ENCODE results near the gene KRT35. TPM values are rescaled to one million over a fixed set of nuclear protein-coding genes. Genes with fewer than 3 reads are reported as not detected.

KRT35 gene
- total and polyA plus RNA-seq, 12 donors, result not detected

GRCh38 chr17:41527063-41528023, 46.4 kb upstream of the KRT35 start:
- H3K9me3 ChIP-seq (replicated peaks in 1 of 3), result no peaks in the 10 kb centered on the region
- intact Hi-C loops (cut with DNase I), result no loop called here
- no peaks in the 10 kb centered on the region for H3K36me3 ChIP-seq (replicated peaks in 1 of 2)
- TF ChIP-seq, protein P1, sequence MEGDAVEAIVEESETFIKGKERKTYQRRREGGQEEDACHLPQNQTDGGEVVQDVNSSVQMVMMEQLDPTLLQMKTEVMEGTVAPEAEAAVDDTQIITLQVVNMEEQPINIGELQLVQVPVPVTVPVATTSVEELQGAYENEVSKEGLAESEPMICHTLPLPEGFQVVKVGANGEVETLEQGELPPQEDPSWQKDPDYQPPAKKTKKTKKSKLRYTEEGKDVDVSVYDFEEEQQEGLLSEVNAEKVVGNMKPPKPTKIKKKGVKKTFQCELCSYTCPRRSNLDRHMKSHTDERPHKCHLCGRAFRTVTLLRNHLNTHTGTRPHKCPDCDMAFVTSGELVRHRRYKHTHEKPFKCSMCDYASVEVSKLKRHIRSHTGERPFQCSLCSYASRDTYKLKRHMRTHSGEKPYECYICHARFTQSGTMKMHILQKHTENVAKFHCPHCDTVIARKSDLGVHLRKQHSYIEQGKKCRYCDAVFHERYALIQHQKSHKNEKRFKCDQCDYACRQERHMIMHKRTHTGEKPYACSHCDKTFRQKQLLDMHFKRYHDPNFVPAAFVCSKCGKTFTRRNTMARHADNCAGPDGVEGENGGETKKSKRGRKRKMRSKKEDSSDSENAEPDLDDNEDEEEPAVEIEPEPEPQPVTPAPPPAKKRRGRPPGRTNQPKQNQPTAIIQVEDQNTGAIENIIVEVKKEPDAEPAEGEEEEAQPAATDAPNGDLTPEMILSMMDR (IDR thresholded peaks at IDR 0.05), result no peak
- no peak for TF ChIP-seq POLR2A (IDR thresholded peaks at IDR 0.05)
- 13 to 23% (median 18%) methylated on average over 34 to 62 of the region's 62 CpGs for WGBS, 4 donors
- peaks cover 20% of the 10 kb centered on the region for H3K27me3 ChIP-seq
- peak in 1 of 7 donors; percentile 70 for DNase-seq
- peaks cover 5 to 25% of the 10 kb centered on the region in 2 donors for H3K4me1 ChIP-seq (replicated peaks in 1 of 2)
- H3K4me3 ChIP-seq, result peak overlapping the region in 1 of 4 donors; percentile 25
- H3K27ac ChIP-seq, result peak overlapping the region in 2 of 5 donors; percentile 45 to 82

- Histone ChIP-seq H3K9me3 (replicated peaks in 1 of 3) (no peaks in the 10 kb centered on the region), H3K4me3 (no peak overlapping the region), H3K4me1 (replicated peaks in 1 of 2) (peaks cover 0 to 8% of the 10 kb centered on the region in 2 donors), H3K27me3 (peaks cover 20% of the 10 kb centered on the region), H3K27ac (no peak overlapping the region), H3K36me3 (replicated peaks in 1 of 2) (no peaks in the 10 kb centered on the region)
- 91 to 95% (median 93%) methylated on average over 11 of the region's 11 CpGs; no CpG with 5 or more reads in 1 of the 4 donors for WGBS, 4 donors
- DNase-seq, result no peak
- intact Hi-C loops (cut with DNase I), result no loop called here
- TF ChIP-seq, protein P1 (IDR thresholded peaks at IDR 0.05), result no peak
- no peak for TF ChIP-seq POLR2A (IDR thresholded peaks at IDR 0.05)
Observed at GRCh38 chr17:41524261-41524660, 43.3 kb upstream of the KRT35 start.

GRCh38 chr17:41523787-41524186, 42.8 kb upstream of the KRT35 start:
- 78 to 83% (median 81%) methylated on average over 14 to 19 of the region's 19 CpGs for WGBS, 4 donors
- Histone ChIP-seq H3K27ac (no peak overlapping the region), H3K9me3 (replicated peaks in 1 of 3) (no peaks in the 10 kb centered on the region), H3K4me3 (no peak overlapping the region), H3K27me3 (peaks cover 19% of the 10 kb centered on the region), H3K36me3 (replicated peaks in 1 of 2) (no peaks in the 10 kb centered on the region), H3K4me1 (replicated peaks in 1 of 2) (peaks cover 0 to 8% of the 10 kb centered on the region in 2 donors)
- TF ChIP-seq, protein P1 (IDR thresholded peaks at IDR 0.05), result no peak
- no peak for TF ChIP-seq POLR2A (IDR thresholded peaks at IDR 0.05)
- intact Hi-C loops (cut with DNase I), result no loop called here
- DNase-seq, result no peak

- Histone ChIP-seq H3K4me1 (replicated peaks in 1 of 2) (peaks cover 0 to 8% of the 10 kb centered on the region in 2 donors), H3K4me3 (no peak overlapping the region), H3K27ac (no peak overlapping the region), H3K9me3 (replicated peaks in 1 of 3) (no peaks in the 10 kb centered on the region), H3K36me3 (replicated peaks in 1 of 2) (no peaks in the 10 kb centered on the region), H3K27me3 (peaks cover 14% of the 10 kb centered on the region)
- intact Hi-C loops (cut with DNase I), result no loop called here
- TF ChIP-seq, protein P1 (IDR thresholded peaks at IDR 0.05), result no peak
- TF ChIP-seq POLR2A (IDR thresholded peaks at IDR 0.05), result no peak
- no peak for DNase-seq
- WGBS, 4 donors, result 66 to 77% (median 72%) methylated on average over 4 of the region's 4 CpGs
Observed at GRCh38 chr17:41523225-41523593, 42.3 kb upstream of the KRT35 start.
